Measurements from ENCODE around the gene MSH6. TPM values are rescaled to one million over a fixed set of nuclear protein-coding genes. Genes with fewer than 3 reads are reported as not detected.

The MSH6 gene
- total and polyA plus RNA-seq, 2 of the 13 experiments (the other 11 are each of a cell fraction or from before 2014, with no cell fraction given), result 20.8 to 113 TPM

- ATAC-seq (no peak), DNase-seq (ENCODE audit: low spot score) (no peak), FAIRE-seq (no peak)
- Histone ChIP-seq H4K20me1 (ENCODE audit: insufficient read depth, low read length) (no peaks in the 10 kb centered on the region; the same call in 1 of the 2 replicates), H3K79me2 (ENCODE audit: insufficient read depth, low read length) (no peaks in the 10 kb centered on the region), H3K4me1 (ENCODE audit: insufficient read depth, low read length) (no peaks in the 10 kb centered on the region), H3K27me3 (ENCODE audit: control insufficient read depth in 1 of 2, insufficient read depth in 2 of 2, low read length in 2 of 2) (no peaks in the 10 kb centered on the region), H2AFZ (ENCODE audit: low read length) (no peak overlapping the region), H3K9me3 (ENCODE audit: low read length) (no peaks in the 10 kb centered on the region), H3K36me3 (replicated peaks in 1 of 2; ENCODE audit: control insufficient read depth in 1 of 2, insufficient read depth in 2 of 2, low read length in 2 of 2) (peaks cover 14 to 68% of the 10 kb centered on the region in 2 experiments), H3K4me2 (ENCODE audit: low read depth, low read length) (no peak overlapping the region), H3K9ac (ENCODE audit: insufficient read depth, low read depth, low read length) (no peak overlapping the region), H3K4me3 (replicated peaks in 1 of 3; ENCODE audit: insufficient read depth in 1 of 3, low read depth in 2 of 3, low read length in 3 of 3) (no peak overlapping the region), H3K27ac (ENCODE audit: extremely low read length, insufficient read depth, low read length) (no peak overlapping the region)
- no TSS peak for BruUV-seq (replicated peaks)
- CTCF ChIA-PET (ENCODE audit: low intra/inter-chr PET ratio, low total read pairs), result no interaction called here
- no peak for TF ChIP-seq SRY (CRISPR knock-in tag; IDR thresholded peaks at IDR 0.05)
- no peak for TF ChIP-seq ZNF710 (CRISPR knock-in tag; IDR thresholded peaks at IDR 0.05; ENCODE audit: borderline replicate concordance)
- no peak for TF ChIP-seq ZNF382 (CRISPR knock-in tag; IDR thresholded peaks at IDR 0.05; ENCODE audit: borderline replicate concordance)
- peak; percentile 73 for TF ChIP-seq MAFF (IDR thresholded peaks at IDR 0.05; ENCODE audit: low read depth, low read length)
- no peak for TF ChIP-seq HIC2 (CRISPR knock-in tag; IDR thresholded peaks at IDR 0.05; ENCODE audit: low read depth)
- TF ChIP-seq MATR3 (CRISPR knock-in tag; IDR thresholded peaks at IDR 0.05), result no peak
- TF ChIP-seq MAFK (conservative IDR thresholded peaks at IDR 0.05 in 1 of 2, IDR thresholded peaks at IDR 0.05 in 1 of 2; ENCODE audit: low read length in 2 of 2), result peak; percentile 73 to 76
- no peak for TF ChIP-seq KDM6A (CRISPR knock-in tag; IDR thresholded peaks at IDR 0.05; ENCODE audit: low read depth)
- TF ChIP-seq ZNF260 (CRISPR knock-in tag; IDR thresholded peaks at IDR 0.05; ENCODE audit: borderline replicate concordance, low read depth), result no peak
- no peak for TF ChIP-seq ZBTB4 (CRISPR knock-in tag; IDR thresholded peaks at IDR 0.05; ENCODE audit: borderline replicate concordance)
- TF ChIP-seq YEATS2 (CRISPR knock-in tag; IDR thresholded peaks at IDR 0.05; ENCODE audit: borderline replicate concordance), result no peak
- POLR2A ChIA-PET, result no interaction called here
- intact Hi-C loops (cut with micrococcal nuclease; ENCODE audit: unreplicated experiment) (no loop called here), in situ Hi-C loops (cut with HindIII; ENCODE audit: extremely low pct_ligation_motif_present, low pct_unique_long_range_greater_than_20kb) (no loop called here)
- 96% methylated on average over 2 of the region's 2 CpGs for WGBS (ENCODE audit: low lambda C conversion rate)
Observed at GRCh38 chr2:47809903-47810302, 27.0 kb downstream of the MSH6 start.
